H1 (cell line): Measurements from ENCODE around the gene ALG1. TPM values are rescaled to one million over a fixed set of nuclear protein-coding genes. Genes with fewer than 3 reads are reported as not detected.
"Not testable (repeated sequence)": the region's sequence is repeated elsewhere in the genome, so short reads cannot be mapped to it uniquely, and the experiment has no call there.

Experiments used
- CTCF ChIA-PET: fragments of 300-600 bp; sonication (Branson Sonifier 250); formaldehyde crosslinking; loops from one replicate; lab custom pipeline; 2021; ENCODE audit not compliant: partially characterized antibody; lab: Charles Lee
- POLR2A ChIA-PET: fragments of 300-600 bp; sonication (Branson Sonifier 250); formaldehyde crosslinking; loops from one replicate; lab custom pipeline; 2021; ENCODE audit warnings: inconsistent platforms; ENCODE audit not compliant: partially characterized antibody; lab: Charles Lee
- DNase-seq, 2 experiments: peaks; one replicate each; pipeline versions ENCODE4 v3.0.0 to v3.0.0-alpha.2; 2010 to 2022; ENCODE audit warnings: low spot score in 2 of 2, low read depth in 1 of 2, mixed read lengths in 1 of 2
- FAIRE-seq: peaks from 2 replicates; lab custom pipeline; 2011; peaks lifted over from hg19 to GRCh38; lab: Jason Lieb, UNC
- H2AFZ ChIP-seq: 2 replicates; pipeline ENCODE4 v1.8.1; 2012; ENCODE audit warnings: low read length, inconsistent platforms
- H2AK5ac ChIP-seq: 2 replicates; pipeline ENCODE4 v1.6.1; 2013; ENCODE audit warnings: low read depth, low read length
- H2BK120ac ChIP-seq: replicated peaks from 2 replicates; pipeline ENCODE3; 2013; ENCODE audit warnings: low read depth, low read length, inconsistent platforms
- H2BK12ac ChIP-seq: 2 replicates; pipeline ENCODE4 v1.6.1; 2013; ENCODE audit warnings: low read depth, low read length
- H2BK15ac ChIP-seq: 2 replicates; pipeline ENCODE4 v1.6.1; 2013; ENCODE audit warnings: low read length
- H2BK20ac ChIP-seq: 2 replicates; pipeline ENCODE4 v1.6.1; 2013; ENCODE audit warnings: low read length
- H2BK5ac ChIP-seq: 2 replicates; pipeline ENCODE4 v1.6.1; 2013; ENCODE audit warnings: low read depth, low read length
- H3K14ac ChIP-seq: 2 replicates; pipeline ENCODE4 v1.6.1; 2013; ENCODE audit warnings: inconsistent platforms; ENCODE audit not compliant: insufficient read length
- H3K18ac ChIP-seq: 2 replicates; pipeline ENCODE4 v1.6.1; 2013; ENCODE audit warnings: low read length; ENCODE audit errors: extremely low read depth
- H3K23ac ChIP-seq: 2 replicates; pipeline ENCODE4 v1.6.1; 2013; ENCODE audit warnings: inconsistent platforms; ENCODE audit not compliant: insufficient read length
- H3K23me2 ChIP-seq: 2 replicates; pipeline ENCODE4 v1.6.1; 2013; ENCODE audit warnings: low read depth, low read length
- H3K27ac ChIP-seq: 2 replicates; pipeline ENCODE4 v1.6.1; 2011; ENCODE audit warnings: low read depth, low read length, inconsistent platforms
- H3K27me3 ChIP-seq, 4 experiments: replicated peaks in 1 of 4; 1 replicate in 1 of 4; 2 replicates in 3 of 4; pipeline versions ENCODE4 v1.6.1 to v1.8.1; 2011 to 2013; ENCODE audit warnings: low read length in 3 of 4, mild to moderate bottlenecking in 3 of 4, inconsistent platforms in 2 of 4, mixed read lengths in 2 of 4, moderate library complexity in 1 of 4; ENCODE audit not compliant: control insufficient read depth in 3 of 4, insufficient read depth in 3 of 4; ENCODE audit errors: extremely low read depth in 1 of 4
- H3K36me3 ChIP-seq, 4 experiments: 2 replicates each; pipeline versions ENCODE4 v1.6.1 to v1.8.1; 2011 to 2013; ENCODE audit warnings: mild to moderate bottlenecking in 4 of 4, low read length in 3 of 4, moderate library complexity in 2 of 4, control low read depth in 1 of 4, inconsistent platforms in 1 of 4; ENCODE audit not compliant: insufficient read depth in 4 of 4, control insufficient read depth in 2 of 4
- H3K4ac ChIP-seq: replicated peaks from 2 replicates; pipeline ENCODE3; 2013; ENCODE audit warnings: low read length, low read depth, mixed read lengths, inconsistent platforms; ENCODE audit not compliant: insufficient read length
- H3K4me1 ChIP-seq, 4 experiments: replicated peaks in 1 of 4; 1 replicate in 1 of 4; 2 replicates in 3 of 4; pipeline versions ENCODE4 v1.6.1 to v1.8.1; 2011 to 2013; ENCODE audit warnings: low read length in 3 of 4, inconsistent platforms in 2 of 4, mixed read lengths in 1 of 4; ENCODE audit not compliant: insufficient read depth in 4 of 4, control insufficient read depth in 3 of 4
- H3K4me2 ChIP-seq, 2 experiments: 2 replicates each; pipeline versions ENCODE4 v1.6.1 to v1.8.1; 2011 to 2013; ENCODE audit warnings: low read depth in 2 of 2, low read length in 2 of 2, control low read depth in 1 of 2, inconsistent platforms in 1 of 2, mild to moderate bottlenecking in 1 of 2; ENCODE audit not compliant: insufficient read depth in 1 of 2
- H3K4me3 ChIP-seq, 4 experiments: fragments of 200-600, 300-600 bp in 1 of 4; sonication (generic), shearing (Covaris generic), sonication (Bioruptor Twin) in 1 of 4; 2 replicates each; pipeline versions ENCODE4 v1.5.1 to v1.8.1; 2011 to 2016; ENCODE audit warnings: low read length in 4 of 4, low read depth in 3 of 4, control low read depth in 2 of 4, inconsistent platforms in 2 of 4, mild to moderate bottlenecking in 2 of 4, mixed read lengths in 1 of 4, moderate library complexity in 1 of 4; ENCODE audit not compliant: insufficient read depth in 2 of 4; ENCODE audit errors: extremely low read depth in 1 of 4
- H3K56ac ChIP-seq: replicated peaks from 2 replicates; pipeline ENCODE3; 2013; ENCODE audit warnings: low read depth, mild to moderate bottlenecking, mixed read lengths, low read length, inconsistent platforms; ENCODE audit not compliant: insufficient read length
- H3K79me1 ChIP-seq: 2 replicates; pipeline ENCODE4 v1.6.1; 2013; ENCODE audit warnings: low read depth, low read length, control low read depth
- H3K79me2 ChIP-seq, 2 experiments: 2 replicates each; pipeline versions ENCODE4 v1.6.1 to v1.8.1; 2012 to 2013; ENCODE audit warnings: low read length in 2 of 2, mild to moderate bottlenecking in 2 of 2, inconsistent platforms in 1 of 2; ENCODE audit not compliant: insufficient read depth in 2 of 2, control insufficient read depth in 1 of 2
- H3K9ac ChIP-seq, 4 experiments: replicated peaks in 1 of 4; 1 replicate in 1 of 4; 2 replicates in 3 of 4; pipeline versions ENCODE4 v1.6.1 to v1.8.1; 2011 to 2013; ENCODE audit warnings: low read depth in 3 of 4, low read length in 3 of 4, control low read depth in 2 of 4, mild to moderate bottlenecking in 2 of 4, moderate library complexity in 2 of 4, inconsistent platforms in 1 of 4; ENCODE audit errors: extremely low read depth in 1 of 4
- H3K9me3 ChIP-seq, 2 experiments: 2 replicates each; pipeline versions ENCODE4 v1.6.1 to v1.8.1; 2012 to 2013; ENCODE audit warnings: mild to moderate bottlenecking in 2 of 2, moderate library complexity in 2 of 2, control low read depth in 1 of 2, inconsistent platforms in 1 of 2, low read depth in 1 of 2, low read length in 1 of 2, mixed read lengths in 1 of 2; ENCODE audit not compliant: insufficient read depth in 2 of 2
- H4K20me1 ChIP-seq, 2 experiments: replicated peaks in 1 of 2; 2 replicates each; pipeline versions ENCODE3 to v1.8.1; 2011 to 2013; ENCODE audit warnings: inconsistent platforms in 2 of 2, low read length in 2 of 2, mild to moderate bottlenecking in 1 of 2; ENCODE audit not compliant: insufficient read depth in 2 of 2, control insufficient read depth in 1 of 2
- H4K5ac ChIP-seq: 2 replicates; pipeline ENCODE4 v1.6.1; 2013; ENCODE audit warnings: low read length, low read depth, mixed read lengths, inconsistent platforms; ENCODE audit not compliant: insufficient read length
- H4K8ac ChIP-seq: 2 replicates; pipeline ENCODE4 v1.8.0; 2013; ENCODE audit warnings: mild to moderate bottlenecking, moderate library complexity, low read length, inconsistent platforms; ENCODE audit not compliant: insufficient read depth; ENCODE audit errors: extremely low read depth
- H4K91ac ChIP-seq: replicated peaks from 2 replicates; pipeline ENCODE3; 2013; ENCODE audit warnings: low read length, mixed read lengths, inconsistent platforms; ENCODE audit not compliant: insufficient read length
- WGBS, 2 experiments: shearing (Covaris generic) in 1 of 2; methylation state at CpG; one replicate each; pipeline versions ENCODE4 v1.1.6 to v1.1.7; 2013 to 2015; ENCODE audit warnings: low lambda C conversion rate in 2 of 2, mixed read lengths in 2 of 2, inconsistent platforms in 1 of 2, low coverage in 1 of 2, missing lambda C conversion rate in 1 of 2; ENCODE audit not compliant: insufficient replicate concordance in 2 of 2, insufficient coverage in 1 of 2, insufficient read length in 1 of 2; ENCODE audit errors: extremely low coverage in 1 of 2, missing lambda C conversion rate in 1 of 2; 5-methylcytosine and 5-hydroxymethylcytosine counted together
- polyA plus RNA-seq, 7 experiments: library from polyadenylated mRNA; depleted of rRNA in 3 of 7; stranded (reverse) in 5 of 7; unstranded in 2 of 7; fragments of >200 nt in 5 of 7; fragments of 200-250 nt in 2 of 7; gene quantifications; 1 replicate in 5 of 7; 2 replicates in 1 of 7; 4 replicates in 1 of 7; pipeline versions ENCODE4 v1.2.1 to v1.2.3, GENCODE V29; 2011 to 2013; ENCODE audit warnings: missing spikeins in 2 of 7, mixed read lengths in 2 of 7
- total RNA-seq: library from RNA; stranded (reverse); fragmentation: NEBNext Ultra II Directional; extraction: Animal tissue kit (Norgen Biotek cat#: 25700); gene quantifications from 2 replicates; pipeline ENCODE4 v1.2.1, GENCODE V29; 2021

ALG1 gene
- total and polyA plus RNA-seq, 2 of the 8 experiments (the other 6 are each of a cell fraction or from before 2014, with no cell fraction given): 34.8 to 46.5 TPM

DNA sequence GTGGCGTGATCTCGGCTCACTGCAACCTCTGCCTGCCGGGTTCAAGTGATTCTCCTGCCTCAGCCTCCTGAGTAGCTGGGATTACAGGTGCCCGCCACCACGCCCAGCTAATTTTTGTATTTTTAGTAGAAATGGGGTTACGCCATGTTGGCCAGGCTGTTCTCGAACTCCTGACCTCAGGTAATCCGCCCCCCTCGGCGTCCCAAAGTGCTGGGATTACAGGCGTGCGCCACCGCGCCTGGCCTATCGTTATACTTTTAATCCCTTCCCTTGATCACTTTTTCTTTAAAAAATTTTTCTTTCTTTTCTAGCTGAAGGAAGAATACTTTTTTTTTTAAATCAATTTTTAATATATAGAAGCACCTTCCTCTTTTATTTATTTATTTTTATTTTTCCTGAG is 2.1 kb downstream of the ALG1 start:
- not testable (repeated sequence) for H3K9me3 ChIP-seq, H3K27ac ChIP-seq, H3K4me3 ChIP-seq, H2BK15ac ChIP-seq, H3K9ac ChIP-seq, H3K14ac ChIP-seq, H3K23me2 ChIP-seq, H2BK20ac ChIP-seq, H4K8ac ChIP-seq, H3K56ac ChIP-seq, H4K20me1 ChIP-seq, H3K4me2 ChIP-seq, H3K23ac ChIP-seq, H2AFZ ChIP-seq, H2BK5ac ChIP-seq, DNase-seq, H2AK5ac ChIP-seq, H3K4me1 ChIP-seq, H4K91ac ChIP-seq, H3K79me1 ChIP-seq, H2BK12ac ChIP-seq, FAIRE-seq, H4K5ac ChIP-seq, H3K18ac ChIP-seq, H3K27me3 ChIP-seq, H2BK120ac ChIP-seq, H3K4ac ChIP-seq
- CTCF ChIA-PET: interaction anchor here (0.6 to 27.9 kb wide), 4 partner anchors 8 to 21 kb away, joined by 3 to 625 read pairs (median 4); partner anchors contain the start of gene C16orf89
- Histone ChIP-seq H3K79me2 (peaks cover 7 to 22% of the 10 kb centered on the region in 2 experiments), H3K36me3 (peaks cover 0 to 27% (median 14%) of the 10 kb centered on the region in 4 experiments; a peak in 7 of 8 replicates)
- POLR2A ChIA-PET: interaction anchor here (0.6 to 2.7 kb wide), 2 partner anchors 15 to 667 kb away, joined by 3 to 17 read pairs; no protein-coding TSS in a partner anchor
- WGBS, 2 experiments: 88% methylated on average over 15 of the region's 15 CpGs; no CpG with 5 or more reads in 1 of the 2 experiments
